Liver (tissue), 9 donors: ENCODE data around the gene OR2G3. TPM values are rescaled to one million over a fixed set of nuclear protein-coding genes. Genes with fewer than 3 reads are reported as not detected.

Source experiments
- DNase-seq: peaks from one replicate; pipeline ENCODE4 v3.0.0-alpha.2; 2017; ENCODE audit warnings: low spot score
- H3K27ac ChIP-seq, 2 donors: one replicate each; pipeline ENCODE4 v1.7.0; 2013; ENCODE audit warnings: inconsistent platforms in 2 of 2, low read length in 2 of 2, control low read depth in 1 of 2, low read depth in 1 of 2, mild to moderate bottlenecking in 1 of 2
- H3K27me3 ChIP-seq, 4 donors: one replicate each; pipeline versions ENCODE4 v1.6.1 to v1.7.0; 2013; ENCODE audit warnings: low read length in 3 of 4, inconsistent platforms in 1 of 4, mild to moderate bottlenecking in 1 of 4, moderate library complexity in 1 of 4; ENCODE audit not compliant: control insufficient read depth in 4 of 4, insufficient read depth in 4 of 4
- H3K36me3 ChIP-seq, 4 donors: one replicate each; pipeline versions ENCODE4 v1.6.1 to v1.7.0; 2013; ENCODE audit warnings: low read length in 3 of 4, mild to moderate bottlenecking in 3 of 4, low read depth in 1 of 4, moderate library complexity in 1 of 4; ENCODE audit not compliant: control insufficient read depth in 4 of 4, insufficient read depth in 3 of 4
- H3K4me1 ChIP-seq, 4 donors: one replicate each; pipeline versions ENCODE4 v1.6.1 to v1.7.0; 2013; ENCODE audit warnings: low read length in 3 of 4, mild to moderate bottlenecking in 3 of 4, moderate library complexity in 1 of 4; ENCODE audit not compliant: control insufficient read depth in 4 of 4, insufficient read depth in 4 of 4
- H3K4me3 ChIP-seq, 3 donors: one replicate each; pipeline versions ENCODE4 v1.6.1 to v1.7.0; 2013; ENCODE audit warnings: low read length in 3 of 3, control low read depth in 1 of 3, low read depth in 1 of 3, mild to moderate bottlenecking in 1 of 3
- H3K9ac ChIP-seq, 2 donors: one replicate each; pipeline ENCODE4 v1.7.0; 2013; ENCODE audit warnings: low read length in 2 of 2, mild to moderate bottlenecking in 2 of 2, moderate library complexity in 2 of 2, control low read depth in 1 of 2, low read depth in 1 of 2
- H3K9me3 ChIP-seq, 4 donors: one replicate each; pipeline versions ENCODE4 v1.6.1 to v1.7.0; 2013; ENCODE audit warnings: low read length in 3 of 4; ENCODE audit not compliant: control insufficient read depth in 4 of 4
- EGR1 ChIP-seq, 2 donors: IDR thresholded peaks; 2 replicates each; pipeline ENCODE4 v1.6.1; 2016 to 2018; ENCODE audit warnings: antibody characterized with exemption in 2 of 2, low read depth in 2 of 2
- FOXA1 ChIP-seq: IDR thresholded peaks from 2 replicates; pipeline ENCODE4 v1.6.1; 2016; ENCODE audit warnings: antibody characterized with exemption
- GABPA ChIP-seq, 2 donors: IDR thresholded peaks in 1 of 2; conservative IDR thresholded peaks in 1 of 2; 2 replicates each; pipeline ENCODE4 v1.6.1; 2016; ENCODE audit warnings: antibody characterized with exemption in 2 of 2, mild to moderate bottlenecking in 1 of 2, moderate library complexity in 1 of 2
- HNF4A ChIP-seq, 2 donors: conservative IDR thresholded peaks; 2 replicates each; pipeline ENCODE4 v1.6.1; 2016; ENCODE audit warnings: antibody characterized with exemption in 2 of 2, mild to moderate bottlenecking in 2 of 2
- HNF4G ChIP-seq: IDR thresholded peaks from 2 replicates; pipeline ENCODE4 v1.6.1; 2016; ENCODE audit warnings: antibody characterized with exemption
- JUND ChIP-seq, 2 donors: IDR thresholded peaks; 2 replicates each; pipeline ENCODE4 v1.6.1; 2016; ENCODE audit warnings: antibody characterized with exemption in 2 of 2
- RAD21 ChIP-seq, 2 donors: IDR thresholded peaks; 2 replicates each; pipeline ENCODE4 v1.6.1; 2016; ENCODE audit warnings: antibody characterized with exemption in 2 of 2, mild to moderate bottlenecking in 2 of 2
- RXRA ChIP-seq, 2 donors: IDR thresholded peaks; 2 replicates each; pipeline ENCODE4 v1.6.1; 2017 to 2018; ENCODE audit warnings: antibody characterized with exemption in 2 of 2, mild to moderate bottlenecking in 1 of 2
- SP1 ChIP-seq: IDR thresholded peaks from 2 replicates; pipeline ENCODE4 v1.6.1; 2018; ENCODE audit warnings: antibody characterized with exemption, mild to moderate bottlenecking
- TAF1 ChIP-seq: conservative IDR thresholded peaks from 2 replicates; pipeline ENCODE4 v1.6.1; 2016; ENCODE audit warnings: antibody characterized with exemption, mild to moderate bottlenecking
- YY1 ChIP-seq: IDR thresholded peaks from 2 replicates; pipeline ENCODE4 v1.6.1; 2016; ENCODE audit warnings: antibody characterized with exemption, mild to moderate bottlenecking
- WGBS: extraction: QIAGEN DNeasy Blood & Tissue Kit; methylation state at CpG from one replicate; pipeline ENCODE4 v1.1.7; 2013; 5-methylcytosine and 5-hydroxymethylcytosine counted together
- polyA plus RNA-seq, 2 donors: library from polyadenylated mRNA; stranded (reverse) in 1 of 2; unstranded in 1 of 2; fragments of 200-250 nt in 1 of 2; fragments of >200 nt in 1 of 2; fragmentation: Nextera tagmentation in 1 of 2; extraction: Ambion mirVana in 1 of 2; gene quantifications; one replicate each; pipeline versions ENCODE4 v1.2.1 to v1.2.3, GENCODE V29; 2013 to 2015
- total RNA-seq, 2 donors: library from RNA; depleted of rRNA; stranded (reverse); fragments of >200 nt; gene quantifications; one replicate each; pipeline ENCODE4 v1.2.3, GENCODE V29; 2014
- TF ChIP-seq, protein P1 (sequence below): fragments of 150-350 bp; IDR thresholded peaks from 2 replicates; pipeline ENCODE4 v1.5.1; 2017; ENCODE audit warnings: improper control_type of control experiment, low read depth, low read length; ENCODE audit not compliant: missing input control
- TF ChIP-seq, protein P2 (sequence below): IDR thresholded peaks from 2 replicates; pipeline ENCODE4 v1.6.1; 2016; ENCODE audit warnings: antibody characterized with exemption
- TF ChIP-seq, protein P3 (sequence below): IDR thresholded peaks from 2 replicates; pipeline ENCODE4 v1.6.1; 2016; ENCODE audit warnings: antibody characterized with exemption
- TF ChIP-seq, protein P4 (sequence below): IDR thresholded peaks from 2 replicates; pipeline ENCODE4 v1.6.1; 2016; ENCODE audit warnings: antibody characterized with exemption, mild to moderate bottlenecking
- TF ChIP-seq, protein P5 (sequence below): IDR thresholded peaks from 2 replicates; pipeline ENCODE4 v1.6.1; 2016; ENCODE audit warnings: antibody characterized with exemption
- donor health status: healthy.
- donor health status: healthy.
- donor health status: healthy.
- donor health status: healthy.
- donor health status: healthy.

The OR2G3 gene
- total and polyA plus RNA-seq, 4 donors, result not detected

DNA sequence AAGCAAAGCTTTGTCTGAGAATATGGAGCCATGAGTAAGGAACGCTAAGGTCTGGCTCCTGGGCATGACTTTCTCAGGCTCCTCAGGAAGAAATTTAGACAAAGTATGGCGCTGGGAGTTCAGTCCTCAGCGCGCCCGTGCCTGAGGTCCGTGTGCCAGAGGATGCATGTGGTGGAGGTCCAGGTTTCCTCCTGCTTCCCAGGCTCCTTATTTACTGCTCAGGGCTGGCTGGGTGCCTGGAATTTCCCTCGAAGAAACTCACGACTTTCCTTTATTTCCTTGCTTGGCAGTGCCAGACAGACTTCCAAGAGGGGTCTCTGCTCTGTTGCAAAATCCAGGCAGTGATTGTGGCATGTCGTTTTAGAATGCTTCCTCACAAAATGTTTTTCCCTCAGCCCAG is 43.2 kb upstream of the OR2G3 start:
- TF ChIP-seq JUND (IDR thresholded peaks at IDR 0.05) (no peak), RAD21 (IDR thresholded peaks at IDR 0.05) (no peak)
- TF ChIP-seq, protein P1, sequence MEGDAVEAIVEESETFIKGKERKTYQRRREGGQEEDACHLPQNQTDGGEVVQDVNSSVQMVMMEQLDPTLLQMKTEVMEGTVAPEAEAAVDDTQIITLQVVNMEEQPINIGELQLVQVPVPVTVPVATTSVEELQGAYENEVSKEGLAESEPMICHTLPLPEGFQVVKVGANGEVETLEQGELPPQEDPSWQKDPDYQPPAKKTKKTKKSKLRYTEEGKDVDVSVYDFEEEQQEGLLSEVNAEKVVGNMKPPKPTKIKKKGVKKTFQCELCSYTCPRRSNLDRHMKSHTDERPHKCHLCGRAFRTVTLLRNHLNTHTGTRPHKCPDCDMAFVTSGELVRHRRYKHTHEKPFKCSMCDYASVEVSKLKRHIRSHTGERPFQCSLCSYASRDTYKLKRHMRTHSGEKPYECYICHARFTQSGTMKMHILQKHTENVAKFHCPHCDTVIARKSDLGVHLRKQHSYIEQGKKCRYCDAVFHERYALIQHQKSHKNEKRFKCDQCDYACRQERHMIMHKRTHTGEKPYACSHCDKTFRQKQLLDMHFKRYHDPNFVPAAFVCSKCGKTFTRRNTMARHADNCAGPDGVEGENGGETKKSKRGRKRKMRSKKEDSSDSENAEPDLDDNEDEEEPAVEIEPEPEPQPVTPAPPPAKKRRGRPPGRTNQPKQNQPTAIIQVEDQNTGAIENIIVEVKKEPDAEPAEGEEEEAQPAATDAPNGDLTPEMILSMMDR, result no peak
- TF ChIP-seq, protein P2, sequence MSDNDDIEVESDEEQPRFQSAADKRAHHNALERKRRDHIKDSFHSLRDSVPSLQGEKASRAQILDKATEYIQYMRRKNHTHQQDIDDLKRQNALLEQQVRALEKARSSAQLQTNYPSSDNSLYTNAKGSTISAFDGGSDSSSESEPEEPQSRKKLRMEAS, result no peak
- H3K4me3 ChIP-seq, result no peak overlapping the region
- no peak overlapping the region for H3K9ac ChIP-seq
- WGBS, result 60% methylated on average over 9 of the region's 9 CpGs
- no peaks in the 10 kb centered on the region for H3K36me3 ChIP-seq
- H3K27ac ChIP-seq, result no peak overlapping the region
- no peaks in the 10 kb centered on the region for H3K4me1 ChIP-seq
- H3K27me3 ChIP-seq, result no peaks in the 10 kb centered on the region
- no peaks in the 10 kb centered on the region for H3K9me3 ChIP-seq
- DNase-seq, result no peak

DNA sequence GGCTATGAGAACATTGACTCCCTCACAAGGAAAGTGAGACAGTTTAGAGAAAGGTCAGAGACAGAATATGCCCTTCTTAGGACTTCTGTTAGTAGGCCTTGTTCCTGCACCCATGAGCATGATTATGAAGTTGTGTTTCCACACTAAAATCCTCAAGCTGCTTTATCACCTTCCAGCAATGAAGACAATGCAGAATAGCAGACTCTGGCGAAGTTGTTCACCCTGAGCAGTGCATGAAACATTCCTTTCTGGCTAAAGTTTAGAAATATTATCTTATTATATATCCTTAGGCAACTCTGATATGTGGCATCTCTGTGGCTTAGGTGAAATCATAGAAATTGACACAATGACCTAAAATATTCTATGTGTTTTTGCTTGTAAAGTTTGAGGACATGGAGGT is 31.1 kb upstream of the OR2G3 start:
- no peak overlapping the region for H3K9ac ChIP-seq
- 44% methylated on average over 1 of the region's 1 CpG for WGBS
- no peak for DNase-seq
- H3K4me3 ChIP-seq, result no peak overlapping the region
- H3K36me3 ChIP-seq, result no peaks in the 10 kb centered on the region
- no peak overlapping the region for H3K27ac ChIP-seq
- H3K27me3 ChIP-seq, result no peaks in the 10 kb centered on the region
- no peaks in the 10 kb centered on the region for H3K4me1 ChIP-seq
- TF ChIP-seq SP1, result no peak
- TF ChIP-seq RAD21 (IDR thresholded peaks at IDR 0.05), result no peak
- no peak for TF ChIP-seq RXRA (IDR thresholded peaks at IDR 0.05)
- TF ChIP-seq, protein P3, sequence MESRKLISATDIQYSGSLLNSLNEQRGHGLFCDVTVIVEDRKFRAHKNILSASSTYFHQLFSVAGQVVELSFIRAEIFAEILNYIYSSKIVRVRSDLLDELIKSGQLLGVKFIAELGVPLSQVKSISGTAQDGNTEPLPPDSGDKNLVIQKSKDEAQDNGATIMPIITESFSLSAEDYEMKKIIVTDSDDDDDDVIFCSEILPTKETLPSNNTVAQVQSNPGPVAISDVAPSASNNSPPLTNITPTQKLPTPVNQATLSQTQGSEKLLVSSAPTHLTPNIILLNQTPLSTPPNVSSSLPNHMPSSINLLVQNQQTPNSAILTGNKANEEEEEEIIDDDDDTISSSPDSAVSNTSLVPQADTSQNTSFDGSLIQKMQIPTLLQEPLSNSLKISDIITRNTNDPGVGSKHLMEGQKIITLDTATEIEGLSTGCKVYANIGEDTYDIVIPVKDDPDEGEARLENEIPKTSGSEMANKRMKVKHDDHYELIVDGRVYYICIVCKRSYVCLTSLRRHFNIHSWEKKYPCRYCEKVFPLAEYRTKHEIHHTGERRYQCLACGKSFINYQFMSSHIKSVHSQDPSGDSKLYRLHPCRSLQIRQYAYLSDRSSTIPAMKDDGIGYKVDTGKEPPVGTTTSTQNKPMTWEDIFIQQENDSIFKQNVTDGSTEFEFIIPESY, result no peak
- no peak for TF ChIP-seq JUND (IDR thresholded peaks at IDR 0.05)
- TF ChIP-seq, protein P1, result no peak
- no peak for TF ChIP-seq TAF1
- TF ChIP-seq FOXA1, result no peak
- no peak for TF ChIP-seq EGR1 (IDR thresholded peaks at IDR 0.05; ENCODE audit: low read depth in 2 of 2)
- TF ChIP-seq, protein P4, sequence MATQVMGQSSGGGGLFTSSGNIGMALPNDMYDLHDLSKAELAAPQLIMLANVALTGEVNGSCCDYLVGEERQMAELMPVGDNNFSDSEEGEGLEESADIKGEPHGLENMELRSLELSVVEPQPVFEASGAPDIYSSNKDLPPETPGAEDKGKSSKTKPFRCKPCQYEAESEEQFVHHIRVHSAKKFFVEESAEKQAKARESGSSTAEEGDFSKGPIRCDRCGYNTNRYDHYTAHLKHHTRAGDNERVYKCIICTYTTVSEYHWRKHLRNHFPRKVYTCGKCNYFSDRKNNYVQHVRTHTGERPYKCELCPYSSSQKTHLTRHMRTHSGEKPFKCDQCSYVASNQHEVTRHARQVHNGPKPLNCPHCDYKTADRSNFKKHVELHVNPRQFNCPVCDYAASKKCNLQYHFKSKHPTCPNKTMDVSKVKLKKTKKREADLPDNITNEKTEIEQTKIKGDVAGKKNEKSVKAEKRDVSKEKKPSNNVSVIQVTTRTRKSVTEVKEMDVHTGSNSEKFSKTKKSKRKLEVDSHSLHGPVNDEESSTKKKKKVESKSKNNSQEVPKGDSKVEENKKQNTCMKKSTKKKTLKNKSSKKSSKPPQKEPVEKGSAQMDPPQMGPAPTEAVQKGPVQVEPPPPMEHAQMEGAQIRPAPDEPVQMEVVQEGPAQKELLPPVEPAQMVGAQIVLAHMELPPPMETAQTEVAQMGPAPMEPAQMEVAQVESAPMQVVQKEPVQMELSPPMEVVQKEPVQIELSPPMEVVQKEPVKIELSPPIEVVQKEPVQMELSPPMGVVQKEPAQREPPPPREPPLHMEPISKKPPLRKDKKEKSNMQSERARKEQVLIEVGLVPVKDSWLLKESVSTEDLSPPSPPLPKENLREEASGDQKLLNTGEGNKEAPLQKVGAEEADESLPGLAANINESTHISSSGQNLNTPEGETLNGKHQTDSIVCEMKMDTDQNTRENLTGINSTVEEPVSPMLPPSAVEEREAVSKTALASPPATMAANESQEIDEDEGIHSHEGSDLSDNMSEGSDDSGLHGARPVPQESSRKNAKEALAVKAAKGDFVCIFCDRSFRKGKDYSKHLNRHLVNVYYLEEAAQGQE, result no peak
- TF ChIP-seq HNF4A (conservative IDR thresholded peaks at IDR 0.05), result no peak
- TF ChIP-seq HNF4G, result no peak
- TF ChIP-seq, protein P5, sequence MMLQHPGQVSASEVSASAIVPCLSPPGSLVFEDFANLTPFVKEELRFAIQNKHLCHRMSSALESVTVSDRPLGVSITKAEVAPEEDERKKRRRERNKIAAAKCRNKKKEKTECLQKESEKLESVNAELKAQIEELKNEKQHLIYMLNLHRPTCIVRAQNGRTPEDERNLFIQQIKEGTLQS, result no peak
- TF ChIP-seq GABPA (IDR thresholded peaks at IDR 0.05 in 1 of 2, conservative IDR thresholded peaks at IDR 0.05 in 1 of 2), result no peak
- TF ChIP-seq, protein P2, result no peak
- TF ChIP-seq YY1, result no peak
- H3K9me3 ChIP-seq, result no peaks in the 10 kb centered on the region
